Motor neuron (in vitro differentiated cells): Measurements from ENCODE around the gene NCS1. TPM values are rescaled to one million over a fixed set of nuclear protein-coding genes. Genes with fewer than 3 reads are reported as not detected.

Experiments used
- ATAC-seq, 8 experiments: fragments of 200-7000 bp; cut with Tn5 transposase; replicated peaks in 6 of 8; 2 replicates each; pipeline ENCODE4 v1.8.0; 2021; ENCODE audit warnings: mild to moderate bottlenecking in 8 of 8, moderate library complexity in 8 of 8
- H3K27ac ChIP-seq, 2 donors: fragments of 250-450 bp; sonication (Bioruptor Pico); 2 replicates each; pipeline ENCODE4 v1.9.0; 2021; ENCODE audit warnings: antibody characterized with exemption in 2 of 2, mild to moderate bottlenecking in 2 of 2, moderate library complexity in 1 of 2
- H3K4me1 ChIP-seq, 2 donors: fragments of 250-450 bp; sonication (Bioruptor Pico); replicated peaks in 1 of 2; 2 replicates each; pipeline ENCODE4 v1.6.1; 2021; ENCODE audit warnings: antibody characterized with exemption in 2 of 2, mild to moderate bottlenecking in 2 of 2, moderate library complexity in 1 of 2
- H3K4me3 ChIP-seq, 5 donors: fragments of 250-450 bp; sonication (Bioruptor Pico); 2 replicates each; pipeline ENCODE4 v1.9.0; 2021; ENCODE audit warnings: antibody characterized with exemption in 5 of 5, mild to moderate bottlenecking in 5 of 5, moderate library complexity in 4 of 5
- WGBS, 10 experiments: fragments of 450-650 bp; shearing (Covaris generic); methylation state at CpG; one replicate each; pipeline ENCODE4 v1.0.0; 2022; 5-methylcytosine and 5-hydroxymethylcytosine counted together
- in situ Hi-C, 9 experiments: fragments of 400-800 bp; cut with MboI; loops; one replicate each; pipeline ENCODE4 v1.15.0; 2021; ENCODE audit warnings: low sequenced_read_pairs in 9 of 9, low pct_unique_long_range_greater_than_20kb in 2 of 9; ENCODE audit not compliant: unreplicated experiment in 9 of 9
- total RNA-seq, 8 experiments: library from RNA; unstranded; fragments of 300-600 nt; gene quantifications; 2 replicates each; pipeline versions ENCODE4 v1.2.3 to v1.2.4, GENCODE V29; 2022

NCS1 gene
- total RNA-seq, 8 experiments from 2014 or later, result 11.2 to 104 (median 34.7) TPM

GRCh38 chr9:130193103-130193502 is 20.9 kb downstream of the NCS1 start:
- WGBS, 10 experiments, result 80% methylated on average over 2 of the region's 9 CpGs; no CpG with 5 or more reads in 9 of the 10 experiments
- Histone ChIP-seq H3K27ac (peak overlapping the region; percentile 78 to 85), H3K4me3 (no peak overlapping the region), H3K4me1 (peaks cover 39 to 42% of the 10 kb centered on the region in 2 donors)
- peak in 5 of 8 experiments; percentile 52 to 66 (median 62) for ATAC-seq
- in situ Hi-C loops, result no loop called here

GRCh38 chr9:130193531-130194377 is 21.6 kb downstream of the NCS1 start:
- Histone ChIP-seq H3K27ac (peak overlapping the region; percentile 78 to 85), H3K4me3 (no peak overlapping the region), H3K4me1 (peaks cover 39 to 42% of the 10 kb centered on the region in 2 donors)
- 0 to 60% (median 49%) methylated on average over 1 to 9 of the region's 27 CpGs; no CpG with 5 or more reads in 6 of the 10 experiments for WGBS, 10 experiments
- in situ Hi-C loops, result no loop called here
- ATAC-seq, result peak in 7 of 8 experiments; percentile 67 to 92 (median 86)

GRCh38 chr9:130194378-130194932 is 22.3 kb downstream of the NCS1 start:
- H3K4me1 ChIP-seq, result peaks cover 39 to 42% of the 10 kb centered on the region in 2 donors
- H3K27ac ChIP-seq, result peak overlapping the region; percentile 78 to 85
- no peak for ATAC-seq
- no peak overlapping the region for H3K4me3 ChIP-seq
- in situ Hi-C loops, result no loop called here
- WGBS, 10 experiments, result 48 to 100% (median 80%) methylated on average over 1 to 2 of the region's 8 CpGs; no CpG with 5 or more reads in 5 of the 10 experiments

DNA sequence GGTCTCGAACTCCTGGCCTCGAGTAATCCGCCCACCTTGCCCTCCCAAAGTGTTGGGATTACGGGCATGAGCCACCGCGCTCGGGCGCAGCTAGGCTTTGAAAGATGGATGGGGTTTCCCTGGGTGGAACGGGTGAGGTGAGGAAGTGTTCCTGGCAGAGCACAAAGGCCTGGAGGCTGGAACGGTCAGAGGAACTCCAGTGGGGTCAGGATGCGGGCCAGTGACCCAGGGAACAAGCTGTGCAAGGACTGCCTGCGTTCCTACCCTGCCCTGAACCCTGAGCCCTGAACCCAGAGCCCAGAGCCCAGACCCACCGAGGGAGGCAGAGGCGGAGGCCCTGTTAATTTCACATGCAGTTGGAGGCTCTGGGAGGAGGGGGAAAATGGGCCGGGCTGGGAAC is 23.4 kb downstream of the NCS1 start:
- no peak overlapping the region for H3K4me3 ChIP-seq
- WGBS, 10 experiments, result 81% methylated on average over 8 of the region's 15 CpGs; no CpG with 5 or more reads in 9 of the 10 experiments
- no peak overlapping the region for H3K27ac ChIP-seq
- in situ Hi-C loops, result no loop called here
- no peak for ATAC-seq
- H3K4me1 ChIP-seq, result peaks cover 46 to 50% of the 10 kb centered on the region in 2 donors

- 0 to 80% (median 58%) methylated on average over 1 to 4 of the region's 5 CpGs; no CpG with 5 or more reads in 2 of the 10 experiments for WGBS, 10 experiments
- Histone ChIP-seq H3K27ac (no peak overlapping the region), H3K4me3 (no peak overlapping the region), H3K4me1 (peaks cover 55 to 56% of the 10 kb centered on the region in 2 donors)
- peak in 1 of 8 experiments; percentile 20 for ATAC-seq
- in situ Hi-C loops, result no loop called here
Measured at GRCh38 chr9:130196643-130197042, 24.4 kb downstream of the NCS1 start.

GRCh38 chr9:130197386-130197785 is 25.2 kb downstream of the NCS1 start:
- in situ Hi-C loops, result no loop called here
- WGBS, 10 experiments, result 92 to 100% (median 100%) methylated on average over 1 to 4 of the region's 9 CpGs; no CpG with 5 or more reads in 2 of the 10 experiments
- no peak for ATAC-seq
- Histone ChIP-seq H3K4me1 (peaks cover 52 to 54% of the 10 kb centered on the region in 2 donors), H3K4me3 (no peak overlapping the region), H3K27ac (no peak overlapping the region)

GRCh38 chr9:130197888-130198287 is 25.7 kb downstream of the NCS1 start:
- Histone ChIP-seq H3K4me3 (no peak overlapping the region), H3K27ac (no peak overlapping the region), H3K4me1 (peaks cover 47 to 48% of the 10 kb centered on the region in 2 donors)
- WGBS, 10 experiments, result 90 to 100% methylated on average over 1 to 2 of the region's 4 CpGs; no CpG with 5 or more reads in 8 of the 10 experiments
- in situ Hi-C loops, result no loop called here
- no peak for ATAC-seq

DNA sequence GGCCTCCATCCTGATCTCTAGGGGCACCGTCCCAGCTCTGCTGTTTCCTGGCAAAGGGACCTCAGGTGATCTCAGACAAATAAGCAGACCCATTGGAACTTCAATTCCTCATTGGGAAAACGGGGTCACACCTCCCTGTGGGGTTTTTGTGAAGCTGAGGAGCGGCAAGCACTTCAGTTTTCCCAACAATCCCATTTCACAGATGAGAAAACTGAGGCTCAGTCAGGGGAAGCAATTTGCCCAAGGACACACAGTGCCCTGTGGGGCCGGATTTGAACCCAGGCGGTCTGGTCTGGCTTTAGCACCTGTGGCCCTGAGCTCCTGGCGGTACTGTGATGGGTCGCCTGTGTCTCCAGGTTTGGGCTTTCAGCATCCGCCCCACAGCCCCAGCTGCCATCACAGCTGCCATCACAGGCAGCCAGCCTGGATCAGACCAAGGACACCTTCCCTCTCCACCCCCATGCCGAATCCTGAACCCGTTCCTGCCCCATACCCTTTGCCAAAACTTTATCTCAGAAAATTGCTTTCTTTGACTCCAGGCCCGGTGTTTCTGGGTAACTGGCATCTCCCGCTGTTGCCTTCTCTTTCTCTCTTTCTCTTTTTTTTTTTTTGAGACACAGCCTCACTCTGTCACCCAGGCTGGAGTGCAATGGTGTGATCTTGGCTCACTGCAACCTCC is 26.4 kb downstream of the NCS1 start:
- Histone ChIP-seq H3K4me3 (no peak overlapping the region), H3K4me1 (peaks cover 41 to 43% of the 10 kb centered on the region in 2 donors), H3K27ac (no peak overlapping the region)
- in situ Hi-C loops, result no loop called here
- 46 to 100% (median 100%) methylated on average over 1 to 9 of the region's 12 CpGs; no CpG with 5 or more reads in 2 of the 10 experiments for WGBS, 10 experiments
- ATAC-seq, result no peak

- in situ Hi-C loops, result no loop called here
- no peak for ATAC-seq
- WGBS, 10 experiments, result 83 to 100% (median 94%) methylated on average over 1 to 5 of the region's 8 CpGs; no CpG with 5 or more reads in 5 of the 10 experiments
- Histone ChIP-seq H3K4me1 (peaks cover 31 to 33% of the 10 kb centered on the region in 2 donors), H3K27ac (no peak overlapping the region), H3K4me3 (no peak overlapping the region)
Measured at GRCh38 chr9:130199605-130200004, 27.4 kb downstream of the NCS1 start.

GRCh38 chr9:130200038-130200849 is 28.0 kb downstream of the NCS1 start:
- WGBS, 10 experiments, result 19 to 100% (median 71%) methylated on average over 1 to 8 of the region's 17 CpGs; no CpG with 5 or more reads in 4 of the 10 experiments
- peak in 6 of 8 experiments; percentile 25 to 60 (median 56) for ATAC-seq
- in situ Hi-C loops, result no loop called here
- no peak overlapping the region for H3K27ac ChIP-seq
- peaks cover 25 to 29% of the 10 kb centered on the region in 2 donors for H3K4me1 ChIP-seq
- H3K4me3 ChIP-seq, result no peak overlapping the region

GRCh38 chr9:130201399-130201873 is 29.2 kb downstream of the NCS1 start:
- Histone ChIP-seq H3K27ac (no peak overlapping the region), H3K4me1 (peaks cover 20 to 26% of the 10 kb centered on the region in 2 donors)
- peak in 1 of 8 experiments; percentile 28 for ATAC-seq

DNA sequence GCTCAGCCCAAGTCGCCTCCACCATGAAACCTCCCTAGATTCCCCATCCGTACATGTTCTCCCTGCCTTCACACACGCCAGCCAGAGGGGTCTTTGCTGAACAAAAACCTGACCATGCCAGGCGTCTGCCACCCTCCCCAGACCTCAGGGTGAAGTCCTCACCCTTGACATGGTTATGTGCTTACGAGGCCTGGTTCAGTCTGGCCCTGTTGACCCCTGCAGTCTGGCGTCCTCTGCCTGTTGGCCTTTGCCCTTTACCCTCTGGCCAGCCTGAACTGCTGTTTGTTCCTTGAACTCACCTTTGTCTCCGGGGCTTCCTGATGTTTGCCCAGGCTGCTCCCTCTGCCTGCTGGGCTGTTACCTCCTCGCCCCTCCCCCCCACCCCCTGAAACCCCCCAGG is 29.8 kb downstream of the NCS1 start:
- Histone ChIP-seq H3K4me3 (no peak overlapping the region), H3K27ac (no peak overlapping the region), H3K4me1 (peaks cover 15 to 21% of the 10 kb centered on the region in 2 donors)
- 90% methylated on average over 2 of the region's 8 CpGs; no CpG with 5 or more reads in 9 of the 10 experiments for WGBS, 10 experiments
- in situ Hi-C loops, result no loop called here
- no peak for ATAC-seq

More at GRCh38 chr9:130201399-130201873, 29.2 kb downstream of the NCS1 start:
- H3K4me3 ChIP-seq, result no peak overlapping the region
- in situ Hi-C loops, result no loop called here
- 80 to 100% (median 100%) methylated on average over 1 to 7 of the region's 12 CpGs; no CpG with 5 or more reads in 4 of the 10 experiments for WGBS, 10 experiments
